Hematopoietic multipotent progenitor cell treated with erythropoietin and hydrocortisone succinate and interleukin-3 and kit ligand, for 17 days (in vitro differentiated cells): ENCODE measurements around the gene PDCD4.
"Not testable (repeated sequence)": the region's sequence is repeated elsewhere in the genome, so short reads cannot be mapped to it uniquely, and the experiment has no call there.

Source experiments
- DNase-seq: peaks from one replicate; pipeline ENCODE4 v3.0.0-alpha.2; 2015; ENCODE audit warnings: low spot score

PDCD4 gene

DNA sequence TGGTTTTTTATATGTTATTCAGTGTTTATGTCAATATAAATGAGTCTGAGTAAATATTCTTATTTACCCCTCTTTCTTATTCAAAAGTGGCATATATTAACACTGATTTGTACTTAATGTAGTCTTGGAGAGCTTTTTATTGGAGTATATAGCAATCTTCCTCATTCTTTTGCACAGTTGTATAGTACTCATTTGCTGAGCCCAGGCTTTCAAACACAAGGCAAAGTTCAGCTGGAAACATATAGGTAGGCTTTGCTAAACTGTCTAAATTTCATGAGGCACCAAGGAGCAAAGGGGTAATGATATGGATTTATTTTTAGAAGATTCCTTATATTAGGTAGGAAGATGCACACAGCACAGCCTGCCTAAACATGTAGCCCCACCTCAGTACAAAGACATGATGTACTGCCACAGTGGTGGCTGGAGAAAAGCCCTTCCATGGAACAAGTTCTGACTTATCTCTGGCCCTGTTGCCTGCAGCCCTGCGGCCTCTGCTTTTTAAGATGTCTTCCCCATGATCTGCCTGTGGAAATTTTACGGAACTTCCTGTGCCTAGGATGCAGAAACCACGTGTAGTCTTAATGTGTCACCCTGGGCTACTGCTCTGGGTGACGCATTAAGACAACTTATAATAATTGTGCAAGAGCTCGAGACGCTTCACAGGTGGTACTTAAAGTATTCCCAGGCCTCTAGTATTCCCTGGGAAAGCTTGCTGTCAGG lies 9.6 kb upstream of the PDCD4 start:
- DNase-seq: no peak

DNA sequence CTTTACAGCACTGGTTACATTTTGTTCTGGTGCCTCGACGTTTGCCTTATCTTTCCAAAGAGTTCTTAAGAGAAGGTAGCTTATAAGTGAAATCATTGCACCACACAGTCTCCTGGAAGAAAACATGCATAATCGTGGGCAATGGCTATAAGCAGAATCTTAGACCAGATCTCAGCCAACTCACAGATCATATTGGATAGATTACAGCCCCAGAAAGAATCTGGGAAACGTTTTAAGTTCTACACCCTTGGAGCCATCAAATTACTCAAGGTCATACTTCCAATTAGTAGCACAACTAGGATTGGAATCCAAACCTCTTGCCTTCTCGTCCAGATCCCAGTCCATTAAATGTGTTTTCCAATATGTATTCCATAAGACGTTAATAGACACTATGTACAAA lies 8.8 kb upstream of the PDCD4 start:
- DNase-seq: no peak

DNA sequence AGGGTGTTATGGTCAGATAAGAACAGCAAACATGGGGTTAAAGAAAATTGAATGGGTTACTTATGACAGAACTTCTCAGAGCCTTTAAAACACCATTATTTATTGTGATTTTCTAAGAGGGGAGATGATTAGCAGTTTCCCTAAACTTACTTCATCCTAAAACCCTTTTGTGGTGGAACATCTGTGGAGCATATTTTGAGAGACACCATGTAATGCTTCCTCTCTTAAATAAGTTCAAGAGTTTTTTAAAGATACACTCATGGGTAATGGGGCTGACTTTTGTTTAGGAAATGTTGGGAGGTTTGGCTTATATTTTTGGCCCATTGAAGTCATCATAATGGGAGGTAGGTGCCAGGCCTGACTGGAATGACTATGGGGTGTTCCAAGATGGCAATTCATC lies 8.4 kb upstream of the PDCD4 start:
- no peak for DNase-seq

DNA sequence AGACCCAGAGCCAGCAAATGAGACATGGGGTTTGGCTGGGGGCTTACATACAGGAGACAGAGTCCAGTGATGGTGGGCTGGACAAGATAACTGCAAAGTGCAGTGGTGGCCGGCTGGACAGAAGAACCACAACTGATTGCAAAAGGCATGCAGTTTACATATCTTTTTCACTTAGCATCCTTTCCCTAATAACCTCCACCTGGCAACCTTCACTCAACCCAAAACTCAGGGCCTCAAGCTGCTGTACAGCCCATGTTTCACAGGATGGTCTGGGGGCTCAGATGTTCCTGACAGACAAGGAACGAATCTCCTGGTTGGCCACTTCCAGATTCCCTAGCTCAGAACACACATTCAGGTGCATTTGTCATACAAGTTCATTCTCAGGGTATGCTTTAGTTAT lies 7.8 kb upstream of the PDCD4 start:
- no peak for DNase-seq

DNA sequence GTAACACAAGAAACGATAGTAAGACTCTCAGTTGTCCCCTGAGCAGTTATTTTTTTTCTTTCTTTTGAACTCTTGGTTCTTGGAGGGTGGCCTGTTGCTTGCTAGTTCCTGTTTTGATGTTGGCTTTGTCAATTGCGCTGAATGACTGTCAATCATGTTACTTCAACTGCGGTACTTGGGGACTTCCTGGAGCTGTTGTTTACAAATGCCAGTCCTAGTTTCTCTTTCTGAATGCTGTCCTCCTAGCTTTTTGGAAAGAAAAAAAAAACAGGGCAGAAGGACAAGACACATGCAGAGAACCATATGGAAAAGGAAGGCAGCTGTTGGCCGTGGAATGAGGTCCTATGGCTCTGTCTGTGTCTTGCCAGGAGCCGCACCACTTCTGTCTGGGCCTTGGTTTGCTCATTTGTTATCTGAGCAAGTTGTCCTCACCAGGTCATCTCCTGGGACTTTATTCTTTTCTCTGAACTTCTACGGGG lies 7.0 kb upstream of the PDCD4 start:
- peak; percentile 44 for DNase-seq

GRCh38 chr10:110865186-110865808 lies 6.4 kb upstream of the PDCD4 start:
- DNase-seq: no peak

DNA sequence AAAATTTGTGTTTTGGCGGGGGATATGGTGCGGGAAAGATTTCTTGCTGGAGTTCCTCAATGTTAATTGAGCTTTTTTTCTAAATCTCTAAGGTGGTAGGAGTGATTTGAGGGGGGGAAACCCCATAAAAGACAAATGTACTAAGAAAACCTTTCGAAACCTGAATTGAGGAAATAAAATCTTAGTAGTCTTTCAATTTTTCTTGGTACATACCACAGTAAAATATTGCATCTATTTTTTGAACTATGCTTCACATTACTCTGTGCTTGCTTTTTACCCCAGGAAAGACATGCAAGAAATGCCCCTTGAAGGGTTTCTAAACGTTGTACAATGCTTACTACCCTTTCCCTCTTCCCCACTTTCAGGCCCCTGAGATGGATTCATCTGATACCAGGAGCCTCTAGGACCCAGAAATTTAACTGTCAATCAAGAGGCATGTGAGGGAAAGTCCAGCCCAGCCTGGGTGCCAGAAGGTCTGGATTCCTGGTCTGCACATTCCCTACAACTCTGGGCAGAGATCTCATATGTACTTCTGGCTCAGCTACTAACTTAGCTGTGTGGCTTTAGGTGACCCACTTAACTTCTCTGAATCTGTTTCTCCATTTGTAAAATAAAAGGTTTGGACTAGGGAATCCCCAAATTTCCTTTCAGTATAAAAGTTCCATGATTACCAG lies 5.8 kb upstream of the PDCD4 start:
- DNase-seq: no peak

GRCh38 chr10:110867011-110867806 lies 4.5 kb upstream of the PDCD4 start:
- DNase-seq: not testable (repeated sequence)

GRCh38 chr10:110867807-110868465 lies 3.8 kb upstream of the PDCD4 start:
- DNase-seq: no peak

- DNase-seq: no peak
Measured at GRCh38 chr10:110868981-110869380, 2.7 kb upstream of the PDCD4 start.

DNA sequence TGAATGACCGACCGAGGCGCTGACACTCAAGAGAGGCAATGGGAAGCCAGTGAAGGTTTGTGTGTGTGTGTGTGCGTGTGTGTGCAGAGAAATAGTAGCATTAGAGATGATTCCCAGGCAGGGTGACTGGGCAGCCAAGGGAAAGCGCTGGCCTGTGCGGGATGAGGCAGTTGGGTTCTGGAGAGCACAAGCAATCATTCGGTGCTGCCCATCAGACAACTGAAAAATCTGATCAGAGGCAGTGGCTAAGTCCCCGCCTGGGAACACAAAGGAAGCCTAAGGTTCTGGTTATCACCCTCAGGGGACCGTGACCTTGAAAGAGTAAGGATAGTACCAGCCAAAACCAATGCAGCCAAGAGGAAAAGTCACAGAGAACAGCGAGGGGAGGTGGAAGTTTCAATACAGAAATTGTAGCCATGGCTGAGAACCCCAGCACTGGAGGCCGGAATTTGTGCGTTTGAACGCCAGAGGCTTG lies 868 bp upstream of the PDCD4 start:
- no peak for DNase-seq

DNA sequence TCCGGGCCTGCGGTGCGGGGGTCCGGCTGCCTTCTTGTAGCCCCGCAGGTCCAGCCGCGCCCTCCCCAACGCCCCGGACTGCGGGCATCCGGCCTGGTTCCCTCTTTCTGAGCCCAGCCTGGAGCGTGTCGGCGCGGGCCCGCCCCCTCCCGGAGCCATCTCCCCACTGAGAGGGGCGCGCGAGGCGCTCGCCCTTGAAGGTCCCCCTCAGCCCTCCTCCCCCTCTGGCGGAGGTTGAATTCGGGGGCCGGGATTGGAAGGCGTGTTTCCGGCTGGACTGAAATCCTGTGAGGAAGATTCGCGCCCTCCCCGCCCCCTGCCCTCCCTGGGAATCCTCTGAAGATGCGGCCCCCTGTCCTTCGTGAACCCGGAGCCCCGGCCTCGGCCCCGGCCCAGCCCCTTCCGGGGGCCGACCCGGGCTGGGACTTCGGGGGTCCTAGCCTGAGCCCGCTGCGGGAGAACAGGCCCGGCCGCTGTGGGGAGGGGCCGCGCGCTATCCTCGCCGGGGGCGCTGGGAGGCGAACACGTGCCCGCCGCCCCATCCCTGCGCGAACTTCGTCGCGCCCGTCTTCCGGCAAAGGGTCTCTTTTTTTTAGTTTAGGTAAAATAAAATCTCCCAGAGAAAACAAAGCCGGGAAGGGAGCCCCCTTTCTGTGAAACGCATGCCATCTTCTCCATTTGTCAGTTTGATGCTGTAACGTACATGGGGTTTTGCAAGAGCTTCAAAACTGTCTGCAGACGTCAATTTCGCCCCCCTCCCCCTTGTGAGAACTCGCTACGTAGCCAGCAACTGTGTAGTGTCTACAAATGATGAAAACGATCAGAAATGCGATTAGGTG lies 636 bp downstream of the PDCD4 start:
- DNase-seq: peak; percentile 59

DNA sequence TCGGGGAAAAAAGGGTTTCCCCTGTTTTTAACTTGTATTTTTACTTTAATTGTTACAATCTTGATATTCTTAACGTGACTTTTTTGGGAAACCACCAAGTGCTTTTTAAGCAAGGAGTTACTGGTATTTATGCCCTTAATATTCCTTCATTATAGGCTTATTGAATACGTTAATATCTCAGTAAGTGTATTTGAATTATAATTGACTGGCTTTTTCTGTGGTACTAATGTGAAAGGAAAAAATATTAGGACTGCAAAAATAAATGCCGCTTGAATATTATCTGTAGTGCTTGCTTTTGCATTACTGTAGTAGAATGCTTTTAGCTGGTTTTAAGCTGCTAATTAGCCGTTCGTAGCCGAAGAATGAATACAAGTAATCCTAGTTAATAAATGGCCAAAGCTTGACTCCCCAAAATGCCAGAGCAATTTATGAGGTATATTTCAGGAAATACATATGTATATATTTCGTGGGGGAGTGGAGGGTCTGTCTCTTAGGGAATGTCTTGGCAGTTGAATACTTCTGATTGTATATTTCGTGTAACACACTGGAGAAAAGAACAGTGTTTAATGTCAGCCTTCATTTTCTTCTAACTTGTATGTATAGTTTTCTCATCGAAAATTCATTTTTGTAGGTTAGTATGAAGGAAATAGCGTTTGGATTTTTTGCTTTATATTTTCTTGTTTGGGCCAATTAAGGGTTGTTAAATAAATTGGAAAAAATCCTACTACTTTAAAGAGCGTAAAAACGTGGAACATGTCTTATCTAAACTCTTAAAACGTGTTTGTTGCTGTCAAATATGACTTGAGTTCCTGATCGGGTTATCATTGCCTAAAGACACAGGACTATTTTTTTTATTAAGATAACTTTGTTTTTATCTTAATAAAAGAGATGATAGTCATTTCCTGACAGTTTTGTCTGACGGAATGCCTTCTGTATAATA lies 1.5 kb downstream of the PDCD4 start:
- DNase-seq: peak; percentile 44

DNA sequence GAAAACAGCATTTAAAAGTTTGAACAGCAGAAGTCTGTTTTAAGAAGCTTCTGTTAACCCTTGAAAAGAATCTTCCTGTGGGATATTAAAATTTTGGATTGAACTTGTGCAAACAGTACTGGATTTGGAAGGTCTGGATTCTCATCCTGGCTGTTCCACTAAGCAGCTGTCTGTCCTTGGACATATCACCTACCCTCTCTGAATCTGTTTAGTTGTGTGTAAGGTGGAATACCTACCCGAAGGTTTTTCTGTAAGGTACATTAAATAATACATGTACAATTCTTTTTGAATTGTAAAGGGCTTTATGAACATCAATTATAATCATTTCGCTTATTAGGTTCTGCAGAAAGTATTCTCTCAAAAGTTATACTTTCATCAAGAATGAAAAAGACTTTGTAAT lies 2.2 kb downstream of the PDCD4 start:
- peak; percentile 27 for DNase-seq

- DNase-seq: no peak
Measured at GRCh38 chr10:110876000-110876399, 4.3 kb downstream of the PDCD4 start.

DNA sequence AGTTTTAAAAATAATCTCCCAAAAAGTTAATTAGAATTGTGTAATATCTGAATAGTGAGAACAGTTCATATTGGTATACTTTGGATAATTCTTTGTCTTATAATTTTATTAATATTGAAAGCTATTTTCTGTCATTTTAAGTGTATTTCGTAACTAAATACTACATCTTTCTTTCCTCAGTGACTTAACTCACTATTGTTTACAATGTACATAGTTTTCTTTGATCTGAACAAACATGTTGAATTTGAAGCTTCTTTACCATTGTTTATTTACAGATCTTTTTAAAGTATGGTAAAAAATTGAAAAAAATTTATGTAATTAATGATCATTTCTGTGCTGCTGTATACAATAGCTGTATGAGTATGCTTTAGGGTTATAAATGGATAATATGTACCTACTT lies 5.1 kb downstream of the PDCD4 start:
- no peak for DNase-seq

- DNase-seq: no peak
Measured at GRCh38 chr10:110880012-110880411, 8.3 kb downstream of the PDCD4 start.

GRCh38 chr10:110881247-110881646 lies 9.5 kb downstream of the PDCD4 start:
- DNase-seq: no peak

- DNase-seq: no peak
Measured at GRCh38 chr10:110881905-110882304, 10.2 kb downstream of the PDCD4 start.

DNA sequence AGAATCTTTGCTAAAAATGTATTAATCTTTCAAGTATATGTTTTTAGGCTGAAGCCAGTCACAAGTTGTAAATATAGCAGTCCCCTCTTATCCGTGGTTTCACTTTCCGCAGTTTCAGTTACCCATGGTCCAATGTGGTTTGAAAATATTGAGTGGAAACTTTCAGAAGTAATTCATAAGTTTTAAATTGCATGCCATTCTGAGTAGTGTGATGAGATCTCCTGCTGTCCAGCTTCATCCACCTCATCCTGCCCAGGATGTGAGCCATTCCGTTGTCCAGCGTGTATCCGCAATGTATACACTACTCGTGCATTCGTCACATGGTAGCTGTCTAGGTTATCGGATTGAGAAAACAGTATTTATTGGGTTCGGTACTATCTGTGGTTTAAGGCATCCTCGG lies 12.2 kb downstream of the PDCD4 start:
- DNase-seq: no peak
